ENCODE data around the gene TSPAN33.

GRCh38 chr7:129110258-129110981, 34.1 kb upstream of the TSPAN33 start:
- TF ChIP-seq CTCF (IDR thresholded peaks at IDR 0.05; ENCODE audit: borderline replicate concordance, extremely low read depth, low read length, poor library complexity, severe bottlenecking) (no peak), EZH2 (IDR thresholded peaks at IDR 0.05; ENCODE audit: borderline replicate concordance, low read depth, low read length, severe bottlenecking) (no peak)
